Upper lobe of left lung (tissue), 6 donors: ENCODE measurements around the gene SIGLEC7. TPM values are rescaled to one million over a fixed set of nuclear protein-coding genes. Genes with fewer than 3 reads are reported as not detected.

ENCODE experiments used
- ATAC-seq, 2 donors: fragments of 200-7000 bp; cut with Tn5 transposase; one replicate each; pipeline ENCODE4 v1.9.1; 2022; ENCODE audit warnings: mild to moderate bottlenecking in 2 of 2, moderate library complexity in 2 of 2; ENCODE audit not compliant: low FRiP score in 2 of 2
- DNase-seq, 2 donors: peaks; one replicate each; pipeline ENCODE4 v3.0.0-alpha.2; 2019 to 2020
- H3K27ac ChIP-seq, 4 donors: fragments of 200-600 bp; sonication (generic); one replicate each; pipeline ENCODE4 v1.5.1; 2016 to 2019
- H3K27me3 ChIP-seq, 4 donors: fragments of 200-600 bp; sonication (generic); one replicate each; pipeline ENCODE4 v1.5.1; 2017 to 2019
- H3K36me3 ChIP-seq, 4 donors: fragments of 200-600 bp; sonication (generic); one replicate each; pipeline ENCODE4 v1.5.1; 2016 to 2019
- H3K4me1 ChIP-seq, 4 donors: fragments of 200-600 bp; sonication (generic); one replicate each; pipeline ENCODE4 v1.5.1; 2018 to 2019
- H3K4me3 ChIP-seq, 4 donors: fragments of 200-600 bp; sonication (generic); one replicate each; pipeline ENCODE4 v1.5.1; 2017 to 2019; ENCODE audit warnings: mild to moderate bottlenecking in 2 of 4, moderate library complexity in 1 of 4
- H3K9me3 ChIP-seq, 4 donors: fragments of 200-600 bp; sonication (generic); one replicate each; pipeline ENCODE4 v1.5.1; 2018 to 2019
- EP300 ChIP-seq, 4 donors: sonication (generic); formaldehyde crosslinking; IDR thresholded peaks; one replicate each; pipeline ENCODE4 v1.5.1; 2017; ENCODE audit warnings: antibody characterized with exemption in 4 of 4, control low read depth in 2 of 4
- POLR2A ChIP-seq, 4 donors: fragments of 450-650 bp; IDR thresholded peaks; one replicate each; pipeline ENCODE4 v1.5.1; 2016 to 2017; ENCODE audit warnings: antibody characterized with exemption in 4 of 4, mild to moderate bottlenecking in 2 of 4
- POLR2AphosphoS5 ChIP-seq, 2 donors: sonication (generic); formaldehyde crosslinking; IDR thresholded peaks; one replicate each; pipeline ENCODE4 v1.5.1; 2017; ENCODE audit warnings: antibody characterized with exemption in 2 of 2
- WGBS, 2 donors: methylation state at CpG; one replicate each; pipeline ENCODE4 v1.1.5; 2017 to 2018; 5-methylcytosine and 5-hydroxymethylcytosine counted together
- total RNA-seq, 6 donors: library from RNA; depleted of rRNA in 4 of 6; stranded (reverse); fragments of >200 nt in 4 of 6; gene quantifications; one replicate each; pipeline versions ENCODE4 v1.1.0 to v1.2.1, GENCODE V29; 2016 to 2021
- TF ChIP-seq, protein P1 (sequence below), 6 experiments: fragments of 450-650 bp in 4 of 6; fragments of 200-600 bp in 2 of 6; sonication (generic) in 2 of 6; IDR thresholded peaks; one replicate each; pipeline ENCODE4 v1.5.1; 2016 to 2019; ENCODE audit warnings: antibody characterized with exemption in 6 of 6
- donor health status: DM: no; HTN: no; CAD: no; lungs with moderate emphysema.
- donor health status: DM: no; HTN: yes; CAD: no; lungs with severe emphysema.

SIGLEC7 gene
- total RNA-seq, 6 donors from 2014 or later = 3.4 to 10.9 (median 8.1) TPM

DNA sequence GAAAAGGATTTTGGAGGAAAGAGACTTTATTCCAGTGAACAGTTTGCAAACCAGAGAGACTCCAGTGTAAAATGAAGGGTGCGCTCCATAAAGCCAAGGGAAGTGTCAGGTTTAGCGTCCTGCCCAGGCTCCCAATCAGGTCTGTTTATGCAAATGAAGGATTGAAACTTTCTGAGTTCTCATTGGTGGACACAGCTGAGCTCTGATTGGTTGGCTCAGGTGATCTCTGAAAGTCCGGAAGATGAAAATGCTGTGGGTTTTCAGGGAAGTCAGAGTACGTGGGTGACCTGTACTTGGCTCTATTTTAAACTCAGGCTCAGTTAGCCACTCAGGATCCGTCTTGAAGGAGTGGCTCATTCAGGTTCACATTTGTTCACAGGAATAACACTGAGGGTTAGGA is 54.1 kb downstream of the SIGLEC7 start:
- Histone ChIP-seq H3K4me1 (no peaks in the 10 kb centered on the region), H3K27me3 (no peaks in the 10 kb centered on the region), H3K9me3 (no peaks in the 10 kb centered on the region), H3K36me3 (no peaks in the 10 kb centered on the region), H3K4me3 (no peak overlapping the region), H3K27ac (no peak overlapping the region)
- ATAC-seq = no peak
- no peak for DNase-seq
- 73 to 74% methylated on average over 5 of the region's 5 CpGs for WGBS, 2 donors
- TF ChIP-seq EP300 (IDR thresholded peaks at IDR 0.05) (no peak), POLR2A (IDR thresholded peaks at IDR 0.05) (no peak), POLR2AphosphoS5 (IDR thresholded peaks at IDR 0.05) (no peak)
- TF ChIP-seq, protein P1, sequence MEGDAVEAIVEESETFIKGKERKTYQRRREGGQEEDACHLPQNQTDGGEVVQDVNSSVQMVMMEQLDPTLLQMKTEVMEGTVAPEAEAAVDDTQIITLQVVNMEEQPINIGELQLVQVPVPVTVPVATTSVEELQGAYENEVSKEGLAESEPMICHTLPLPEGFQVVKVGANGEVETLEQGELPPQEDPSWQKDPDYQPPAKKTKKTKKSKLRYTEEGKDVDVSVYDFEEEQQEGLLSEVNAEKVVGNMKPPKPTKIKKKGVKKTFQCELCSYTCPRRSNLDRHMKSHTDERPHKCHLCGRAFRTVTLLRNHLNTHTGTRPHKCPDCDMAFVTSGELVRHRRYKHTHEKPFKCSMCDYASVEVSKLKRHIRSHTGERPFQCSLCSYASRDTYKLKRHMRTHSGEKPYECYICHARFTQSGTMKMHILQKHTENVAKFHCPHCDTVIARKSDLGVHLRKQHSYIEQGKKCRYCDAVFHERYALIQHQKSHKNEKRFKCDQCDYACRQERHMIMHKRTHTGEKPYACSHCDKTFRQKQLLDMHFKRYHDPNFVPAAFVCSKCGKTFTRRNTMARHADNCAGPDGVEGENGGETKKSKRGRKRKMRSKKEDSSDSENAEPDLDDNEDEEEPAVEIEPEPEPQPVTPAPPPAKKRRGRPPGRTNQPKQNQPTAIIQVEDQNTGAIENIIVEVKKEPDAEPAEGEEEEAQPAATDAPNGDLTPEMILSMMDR (IDR thresholded peaks at IDR 0.05) = no peak

DNA sequence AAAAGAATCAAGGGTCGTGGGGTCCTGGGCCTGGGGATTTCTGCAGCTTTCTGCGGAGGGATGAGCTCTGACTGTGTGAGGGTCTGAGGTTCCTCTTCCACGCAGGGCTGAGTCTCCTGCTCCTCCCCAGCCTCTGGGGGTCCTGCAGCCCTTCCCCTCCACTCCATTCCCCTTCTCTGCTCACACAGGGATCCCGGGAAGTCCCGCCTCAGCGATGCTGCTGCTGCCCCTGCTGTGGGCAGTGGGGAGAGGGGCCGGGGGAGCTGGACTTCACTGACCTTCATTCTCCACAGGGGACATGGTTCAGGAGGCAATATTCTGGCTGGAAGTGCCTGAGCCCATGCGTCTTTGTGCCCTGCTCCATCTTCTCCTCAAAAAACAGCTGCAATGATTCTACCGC is 56.5 kb downstream of the SIGLEC7 start:
- H3K27me3 ChIP-seq = no peaks in the 10 kb centered on the region
- TF ChIP-seq, protein P1 (IDR thresholded peaks at IDR 0.05) = no peak
- TF ChIP-seq POLR2A (IDR thresholded peaks at IDR 0.05) (no peak), EP300 (IDR thresholded peaks at IDR 0.05) (no peak), POLR2AphosphoS5 (IDR thresholded peaks at IDR 0.05) (no peak)
- no peak for ATAC-seq

DNA sequence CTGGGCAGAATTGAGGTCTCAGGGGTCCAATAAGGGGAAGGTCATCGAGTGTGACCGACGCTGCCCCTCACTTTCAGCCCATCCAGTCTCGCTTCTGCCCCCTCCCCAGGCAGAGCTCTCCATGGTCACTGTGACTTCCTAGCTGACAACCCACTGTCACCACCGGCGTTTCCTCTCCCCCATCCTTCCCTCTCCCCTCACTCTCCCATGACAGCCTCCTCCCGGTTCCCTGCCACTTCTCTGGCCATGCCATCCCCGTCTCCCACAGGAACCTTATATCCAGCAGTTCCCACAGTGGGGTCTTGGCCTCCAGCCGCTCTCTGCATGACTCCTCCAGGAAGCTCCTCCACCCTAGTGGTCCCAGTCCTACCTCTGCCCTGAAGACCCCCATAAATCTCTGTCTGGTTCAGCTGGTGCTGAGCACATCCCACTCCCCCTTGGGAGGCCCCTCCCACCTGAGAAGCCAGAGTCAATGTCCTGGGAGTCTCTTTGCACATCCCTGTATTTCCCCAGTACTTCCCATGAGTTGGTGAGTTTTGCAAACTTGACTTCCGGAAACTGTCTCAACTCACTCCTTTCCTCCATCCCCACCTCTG is 58.1 kb downstream of the SIGLEC7 start:
- DNase-seq = no peak
- H3K27me3 ChIP-seq = no peaks in the 10 kb centered on the region
- peak in 1 of 2 donors; percentile 32 for ATAC-seq
- H3K36me3 ChIP-seq = no peaks in the 10 kb centered on the region
- no peak overlapping the region for H3K27ac ChIP-seq
- 66 to 69% methylated on average over 10 of the region's 10 CpGs for WGBS, 2 donors
- peaks cover 0 to 4% (median 0%) of the 10 kb centered on the region in 4 donors for H3K4me1 ChIP-seq
- no peaks in the 10 kb centered on the region for H3K9me3 ChIP-seq
- TF ChIP-seq, protein P1 (IDR thresholded peaks at IDR 0.05) = no peak
- TF ChIP-seq EP300 (IDR thresholded peaks at IDR 0.05) (no peak), POLR2A (IDR thresholded peaks at IDR 0.05) (no peak), POLR2AphosphoS5 (IDR thresholded peaks at IDR 0.05) (no peak)
- no peak overlapping the region for H3K4me3 ChIP-seq

More for the DNA sequence above, 56.5 kb downstream of the SIGLEC7 start:
- no peaks in the 10 kb centered on the region for H3K36me3 ChIP-seq
- DNase-seq = no peak
- no peak overlapping the region for H3K27ac ChIP-seq
- no peak overlapping the region for H3K4me3 ChIP-seq
- 65 to 81% methylated on average over 7 to 9 of the region's 9 CpGs for WGBS, 2 donors
- H3K9me3 ChIP-seq = no peaks in the 10 kb centered on the region
- H3K4me1 ChIP-seq = no peaks in the 10 kb centered on the region

DNA sequence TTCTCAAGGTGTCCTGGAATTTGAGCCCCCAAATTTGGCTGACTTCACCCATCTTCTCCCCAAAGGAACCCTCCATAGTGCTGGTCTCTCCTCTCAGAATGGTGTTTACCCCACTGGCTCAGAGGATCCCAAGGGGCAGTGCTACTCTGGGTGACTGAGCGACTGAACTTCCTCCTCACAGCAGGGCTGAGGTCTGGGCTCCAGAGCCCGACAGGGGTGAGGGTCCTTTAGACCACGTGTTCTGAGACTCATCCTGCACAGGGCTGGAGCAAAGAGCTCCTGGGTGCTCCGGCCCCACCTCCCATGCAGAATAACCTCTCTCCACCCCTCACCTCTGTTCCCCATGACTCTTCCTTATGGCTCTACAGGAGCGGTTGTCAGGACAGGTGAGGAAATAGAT is 59.6 kb downstream of the SIGLEC7 start:
- WGBS, 2 donors = 50 to 71% methylated on average over 4 to 5 of the region's 5 CpGs
- Histone ChIP-seq H3K27me3 (no peaks in the 10 kb centered on the region), H3K4me1 (peaks cover 0 to 4% (median 0%) of the 10 kb centered on the region in 4 donors), H3K27ac (no peak overlapping the region), H3K4me3 (no peak overlapping the region), H3K36me3 (no peaks in the 10 kb centered on the region), H3K9me3 (no peaks in the 10 kb centered on the region)
- TF ChIP-seq EP300 (IDR thresholded peaks at IDR 0.05) (no peak), POLR2A (IDR thresholded peaks at IDR 0.05) (no peak), POLR2AphosphoS5 (IDR thresholded peaks at IDR 0.05) (no peak)
- TF ChIP-seq, protein P1 (IDR thresholded peaks at IDR 0.05) = no peak
- no peak for ATAC-seq
- DNase-seq = no peak

Other genes with a start within 250 kb of the SIGLEC7 start
- not detected for gene KLK4, start 230.9 kb upstream of the SIGLEC7 start, total RNA-seq
- under 1 TPM in 1 of 6 donors, not detected in 5; 0.74 TPM for gene KLK5, start 189.3 kb upstream of the SIGLEC7 start, total RNA-seq
- not detected for gene KLK6, start 172.7 kb upstream of the SIGLEC7 start, total RNA-seq
- gene KLK7, start 158.4 kb upstream of the SIGLEC7 start, total RNA-seq = 1 to 10 TPM in 1 of 6 donors, under 1 TPM in 1, not detected in 4; 0.30 to 1.1 TPM
- gene KLK8, start 140.7 kb upstream of the SIGLEC7 start, total RNA-seq = not detected
- gene KLK10, start 122.6 kb upstream of the SIGLEC7 start, total RNA-seq = 10 to 100 TPM in 3 of 6 donors, 1 to 10 TPM in 2, not detected in 1; 4.8 to 21.7 (median 18.6) TPM
- gene KLK11, start 115.7 kb upstream of the SIGLEC7 start, total RNA-seq = 10 to 100 TPM; 13.3 to 37.7 (median 22.9) TPM
- gene KLK12, start 107.3 kb upstream of the SIGLEC7 start, total RNA-seq = 1 to 10 TPM in 1 of 6 donors, under 1 TPM in 1, not detected in 4; 0.54 to 2.0 TPM
- gene KLK13, start 77.2 kb upstream of the SIGLEC7 start, total RNA-seq = 10 to 100 TPM in 1 of 6 donors, 1 to 10 TPM in 1, under 1 TPM in 2, not detected in 2; 0.54 to 24.1 (median 1.9) TPM
- 1 to 10 TPM in 3 of 6 donors, not detected in 3; 1.2 to 2.1 (median 2.0) TPM for gene KLK14, start 59.4 kb upstream of the SIGLEC7 start, total RNA-seq
- gene CTU1, start 33.9 kb upstream of the SIGLEC7 start, total RNA-seq = 10 to 100 TPM in 5 of 6 donors, 1 to 10 TPM in 1; 9.5 to 23.0 (median 15.1) TPM
- 10 to 100 TPM in 5 of 6 donors, 1 to 10 TPM in 1; 6.8 to 47.1 (median 24.6) TPM for gene SIGLEC9, start 17.4 kb upstream of the SIGLEC7 start, total RNA-seq
- gene CD33, start 82.8 kb downstream of the SIGLEC7 start, total RNA-seq = 10 to 100 TPM in 5 of 6 donors, 1 to 10 TPM in 1; 8.4 to 32.2 (median 21.6) TPM
- gene SIGLECL1, start 108.8 kb downstream of the SIGLEC7 start, total RNA-seq = not detected
- gene IGLON5, start 169.3 kb downstream of the SIGLEC7 start, total RNA-seq = under 1 TPM in 2 of 6 donors, not detected in 4; 0.09 to 0.10 TPM
- 10 to 100 TPM in 1 of 6 donors, 1 to 10 TPM in 4, under 1 TPM in 1; 0.76 to 13.6 (median 2.8) TPM for gene VSIG10L, start 199.8 kb downstream of the SIGLEC7 start, total RNA-seq
- 100 to 1,000 TPM in 1 of 6 donors, 10 to 100 TPM in 5; 59.7 to 102 (median 86.6) TPM for gene ETFB, start 224.1 kb downstream of the SIGLEC7 start, total RNA-seq
- 1 to 10 TPM in 2 of 6 donors, under 1 TPM in 1, not detected in 3; 0.89 to 3.0 (median 1.7) TPM for gene CLDND2, start 226.7 kb downstream of the SIGLEC7 start, total RNA-seq
- 10 to 100 TPM in 2 of 6 donors, 1 to 10 TPM in 4; 3.4 to 25.8 (median 9.7) TPM for gene NKG7, start 230.4 kb downstream of the SIGLEC7 start, total RNA-seq
- under 1 TPM in 1 of 6 donors, not detected in 5; 0.29 TPM for gene LIM2, start 245.7 kb downstream of the SIGLEC7 start, total RNA-seq
- gene C19orf84, start 248.3 kb downstream of the SIGLEC7 start, total RNA-seq = 1 to 10 TPM in 1 of 6 donors, under 1 TPM in 2, not detected in 3; 0.34 to 2.0 (median 0.40) TPM